HCT116 (cell line): Measurements from ENCODE around the gene CYP46A1.
"Not testable (repeated sequence)": the region's sequence is repeated elsewhere in the genome, so short reads cannot be mapped to it uniquely, and the experiment has no call there.

Source experiments
- CEBPB ChIP-seq: IDR thresholded peaks from 2 replicates; pipeline ENCODE4 v1.6.1; 2012; ENCODE audit warnings: low read depth
- CTCF ChIP-seq, 3 experiments: fragments of 200-600 bp in 1 of 3; sonication (generic) in 1 of 3; IDR thresholded peaks in 2 of 3; conservative IDR thresholded peaks in 1 of 3; 2 replicates each; pipeline ENCODE4 v1.5.1; 2012 to 2017; ENCODE audit warnings: low read depth in 2 of 3, low read length in 2 of 3, antibody characterized with exemption in 1 of 3, borderline replicate concordance in 1 of 3, control low read depth in 1 of 3, mild to moderate bottlenecking in 1 of 3, mixed read lengths in 1 of 3, mixed run types in 1 of 3, moderate library complexity in 1 of 3; ENCODE audit not compliant: insufficient read depth in 1 of 3
- EZH2phosphoT487 ChIP-seq: fragments of 200-600 bp; IDR thresholded peaks from 2 replicates; pipeline ENCODE4 v1.6.1; 2018; ENCODE audit warnings: antibody characterized with exemption, borderline replicate concordance
- POLR2AphosphoS5 ChIP-seq: IDR thresholded peaks from 2 replicates; pipeline ENCODE4 v1.6.1; 2011; ENCODE audit warnings: mild to moderate bottlenecking, low read depth, low read length, moderate library complexity
- RAD21 ChIP-seq: IDR thresholded peaks from 2 replicates; pipeline ENCODE4 v1.6.1; 2012; ENCODE audit warnings: low read depth, mild to moderate bottlenecking
- ZNF274 ChIP-seq: fragments of 200-500 bp; sonication (Bioruptor generic); IDR thresholded peaks from 2 replicates; pipeline ENCODE4 v1.6.1; 2014; ENCODE audit warnings: mild to moderate bottlenecking, low read depth, low read length, inconsistent platforms

GRCh38 chr14:99661206-99661605 is 22.9 kb upstream of the CYP46A1 start:
- not testable (repeated sequence) for TF ChIP-seq CEBPB; EZH2phosphoT487; CTCF (IDR thresholded peaks at IDR 0.05 in 2 of 3, conservative IDR thresholded peaks at IDR 0.05 in 1 of 3; ENCODE audit: borderline replicate concordance in 1 of 3, insufficient read depth in 1 of 3, low read depth in 2 of 3, low read length in 2 of 3); ZNF274; RAD21; POLR2AphosphoS5
